Middle frontal gyrus (tissue), 1 donor: ENCODE measurements around the gene HEXB.
A peak's percentile ranks its signal among the peaks of the same experiment; 100 is the strongest.

ENCODE experiments used
- DNase-seq: peaks from one replicate; pipeline ENCODE4 v3.0.0-alpha.2; 2015; ENCODE audit warnings: low spot score; ENCODE audit errors: extremely low spot score

The HEXB gene

DNA sequence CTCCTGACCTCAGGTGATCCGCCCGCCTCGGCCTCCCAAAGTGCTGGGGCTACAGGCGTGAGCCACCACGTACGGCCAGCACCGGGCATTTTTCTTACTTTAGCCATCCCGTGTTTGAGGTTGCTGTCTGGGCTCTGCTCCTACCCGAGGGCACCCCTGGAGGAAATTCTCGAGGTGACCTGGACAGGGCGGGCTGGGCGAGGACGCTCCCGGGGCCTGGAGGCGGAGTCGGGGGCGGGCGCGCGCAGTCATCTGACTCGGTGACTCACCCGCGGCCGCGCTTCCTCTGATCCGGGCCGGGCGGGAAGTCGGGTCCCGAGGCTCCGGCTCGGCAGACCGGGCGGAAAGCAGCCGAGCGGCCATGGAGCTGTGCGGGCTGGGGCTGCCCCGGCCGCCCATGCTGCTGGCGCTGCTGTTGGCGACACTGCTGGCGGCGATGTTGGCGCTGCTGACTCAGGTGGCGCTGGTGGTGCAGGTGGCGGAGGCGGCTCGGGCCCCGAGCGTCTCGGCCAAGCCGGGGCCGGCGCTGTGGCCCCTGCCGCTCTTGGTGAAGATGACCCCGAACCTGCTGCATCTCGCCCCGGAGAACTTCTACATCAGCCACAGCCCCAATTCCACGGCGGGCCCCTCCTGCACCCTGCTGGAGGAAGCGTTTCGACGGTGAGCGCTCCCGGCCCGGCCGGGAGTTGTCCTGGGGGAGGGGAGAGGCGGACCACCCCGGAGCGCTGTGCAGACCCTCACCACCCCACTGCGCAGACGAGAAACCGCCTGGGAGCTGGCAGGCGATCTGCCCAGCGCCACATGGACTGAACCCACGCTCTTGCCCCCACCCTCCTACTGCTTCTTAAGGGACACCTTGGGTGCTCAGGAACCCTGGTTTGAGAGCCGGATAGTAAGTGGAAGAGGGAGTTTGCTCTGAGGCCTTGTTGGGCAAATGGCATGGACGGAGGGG lies at the start of gene HEXB:
Gene HEXB (plus strand): TSS at position 334 of the 952 bp plus-strand sequence. CDS start 28 bp downstream, at position 362.
- peak; percentile 65 for DNase-seq

DNA sequence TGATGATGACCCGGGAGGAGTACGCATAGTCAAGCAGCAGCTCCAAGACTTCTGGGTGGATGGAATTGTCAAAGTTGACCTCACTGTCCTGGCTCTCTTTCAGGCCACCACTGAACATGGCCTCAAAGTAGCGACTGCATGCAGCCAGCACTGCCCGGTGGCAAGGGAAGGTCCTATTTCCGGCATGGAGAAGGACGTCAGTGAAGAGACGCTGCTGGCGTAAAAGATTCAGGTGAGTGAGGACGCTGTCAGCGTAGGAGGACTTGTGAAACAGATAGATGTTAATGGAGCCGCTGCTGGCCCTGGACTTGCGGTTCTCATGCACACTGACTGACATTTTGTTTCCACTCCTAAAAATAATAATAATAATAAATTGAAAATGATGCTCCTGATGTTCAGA lies 48.9 kb upstream of the HEXB start:
- no peak for DNase-seq

DNA sequence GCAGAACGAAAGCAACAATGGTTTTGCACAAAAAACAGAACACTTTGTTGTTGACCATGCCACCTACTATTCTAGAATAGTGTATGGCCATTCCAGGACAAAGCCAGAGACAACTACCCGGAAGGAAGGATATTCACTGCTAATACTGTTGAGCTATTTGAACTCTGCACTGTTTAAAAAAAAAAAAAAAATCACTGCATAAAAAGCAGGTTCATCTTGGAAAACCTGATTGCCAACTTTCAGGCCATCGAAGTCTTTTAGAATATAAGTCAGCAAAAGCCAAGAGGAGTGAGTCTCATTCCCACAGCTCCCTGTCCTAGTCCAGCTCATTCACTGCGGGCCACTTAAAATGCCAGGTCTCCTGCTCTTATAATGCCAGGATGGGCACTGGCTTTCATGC lies 48.5 kb upstream of the HEXB start:
- no peak for DNase-seq

GRCh38 chr5:74638544-74638969 lies 46.5 kb upstream of the HEXB start:
- no peak for DNase-seq

- DNase-seq = no peak
These were observed 45.8 kb upstream of the HEXB start for GRCh38 chr5:74638970-74639806.

GRCh38 chr5:74639807-74640449 lies 45.1 kb upstream of the HEXB start:
- DNase-seq = no peak

GRCh38 chr5:74640450-74640953 lies 44.5 kb upstream of the HEXB start, which contains the start of gene ENC1:
TSS of gene ENC1 (minus strand) at chr5:74640728. CDS start at chr5:74636485, 4,243 bp downstream.
- DNase-seq = peak; percentile 72

DNA sequence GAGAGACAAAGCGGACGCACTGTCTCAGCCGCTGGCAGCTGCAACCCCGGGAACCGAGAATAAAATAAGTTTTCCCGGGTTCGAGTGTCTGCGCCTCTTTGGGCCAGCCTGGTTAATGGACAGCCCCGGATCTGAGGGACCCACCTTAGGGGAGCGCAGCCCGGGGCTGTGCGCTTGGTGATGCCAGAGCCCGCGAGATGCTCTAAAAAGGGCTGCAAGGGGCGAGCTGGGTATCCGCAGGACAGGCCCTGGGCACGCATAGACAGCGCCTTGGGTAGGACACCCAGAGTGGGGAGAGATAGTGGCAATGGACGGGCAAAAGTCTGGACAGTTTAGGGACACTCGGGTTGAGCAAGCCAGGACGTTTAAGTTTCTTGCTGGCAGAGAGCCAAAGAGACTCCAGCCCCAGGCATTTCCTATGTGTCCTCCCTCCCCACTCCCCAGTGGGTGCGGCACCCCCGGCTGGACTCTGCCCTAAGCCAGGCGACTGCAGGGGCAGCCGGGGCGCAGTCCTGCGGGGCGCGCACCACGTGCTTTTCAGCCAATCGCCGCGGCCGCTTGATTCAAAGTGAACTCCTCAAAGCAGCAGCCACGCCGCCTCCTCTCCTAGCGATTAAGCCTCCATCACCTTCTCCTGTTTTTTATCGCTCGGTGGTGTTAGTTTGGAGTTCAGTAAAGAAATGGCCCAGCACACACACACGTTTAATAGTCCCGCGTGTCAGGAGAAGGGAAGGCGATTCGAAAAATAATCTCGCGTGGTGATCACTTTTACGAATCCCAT lies 43.9 kb upstream of the HEXB start:
- peak; percentile 63 for DNase-seq

DNA sequence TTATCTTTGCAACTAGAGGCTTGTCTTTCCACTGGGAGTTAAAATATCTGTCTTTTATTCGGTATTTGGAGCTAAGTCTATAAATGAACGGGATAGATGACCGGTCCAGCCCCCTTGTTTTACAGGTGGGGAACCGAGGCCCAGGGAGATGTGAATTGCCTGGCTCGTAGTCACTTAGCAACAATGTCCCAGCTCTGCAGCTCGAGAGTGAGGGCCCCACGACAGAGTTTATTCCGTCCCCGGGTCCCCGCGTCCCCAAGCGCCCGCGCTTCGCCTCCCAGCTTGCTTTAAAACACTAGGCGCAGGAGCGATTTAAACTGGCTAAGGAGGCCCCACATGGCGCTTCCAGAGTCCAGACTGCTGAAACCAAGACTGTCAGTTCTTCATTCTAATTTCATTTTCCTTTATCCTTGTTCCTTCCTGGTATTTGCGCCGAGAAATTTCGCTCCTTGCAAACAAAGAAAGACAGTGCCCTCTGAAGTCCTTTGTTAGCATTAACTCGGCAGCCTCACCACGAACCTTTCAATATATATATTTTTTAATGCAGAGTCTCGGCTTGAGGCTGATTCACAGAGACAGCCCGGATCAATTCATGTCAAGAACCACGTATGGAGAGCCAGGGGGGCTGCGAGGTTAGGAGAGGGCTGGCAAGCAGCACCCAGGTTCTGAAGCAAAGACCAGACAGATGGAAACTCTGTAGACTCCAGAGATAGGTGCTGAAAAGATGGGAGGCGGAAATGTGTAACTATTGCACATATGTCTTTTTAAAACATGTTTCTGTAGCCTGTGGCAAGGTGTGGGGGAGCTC lies 43.1 kb upstream of the HEXB start:
- DNase-seq = peak; percentile 73

GRCh38 chr5:74642543-74642863 lies 42.5 kb upstream of the HEXB start:
- DNase-seq = no peak

- DNase-seq = no peak
These were observed 41.9 kb upstream of the HEXB start for GRCh38 chr5:74643111-74643562.

GRCh38 chr5:74647096-74647495 lies 37.9 kb upstream of the HEXB start:
- no peak for DNase-seq

DNA sequence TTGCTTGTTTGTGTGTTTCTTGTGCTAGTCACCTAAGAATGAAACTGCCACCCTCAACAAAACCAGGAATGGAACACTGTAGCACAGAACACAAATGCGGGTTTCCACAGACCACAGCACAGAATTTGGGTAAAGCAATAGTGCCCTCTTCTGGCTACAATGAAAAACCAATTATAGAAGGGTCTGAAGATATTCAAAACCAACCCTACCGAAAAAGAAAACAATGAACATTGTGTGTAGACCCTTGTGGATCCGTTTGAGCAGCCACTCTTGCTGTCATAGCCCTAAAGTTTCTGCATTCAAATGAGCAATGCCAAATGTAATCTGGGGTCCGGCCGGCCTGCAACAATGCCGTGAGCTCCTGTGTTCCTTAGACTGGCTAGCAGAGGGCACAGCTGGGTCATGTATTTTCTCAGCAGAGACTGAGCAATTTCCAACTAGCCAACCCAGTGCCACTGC lies 36.2 kb upstream of the HEXB start:
- DNase-seq = peak; percentile 58

DNA sequence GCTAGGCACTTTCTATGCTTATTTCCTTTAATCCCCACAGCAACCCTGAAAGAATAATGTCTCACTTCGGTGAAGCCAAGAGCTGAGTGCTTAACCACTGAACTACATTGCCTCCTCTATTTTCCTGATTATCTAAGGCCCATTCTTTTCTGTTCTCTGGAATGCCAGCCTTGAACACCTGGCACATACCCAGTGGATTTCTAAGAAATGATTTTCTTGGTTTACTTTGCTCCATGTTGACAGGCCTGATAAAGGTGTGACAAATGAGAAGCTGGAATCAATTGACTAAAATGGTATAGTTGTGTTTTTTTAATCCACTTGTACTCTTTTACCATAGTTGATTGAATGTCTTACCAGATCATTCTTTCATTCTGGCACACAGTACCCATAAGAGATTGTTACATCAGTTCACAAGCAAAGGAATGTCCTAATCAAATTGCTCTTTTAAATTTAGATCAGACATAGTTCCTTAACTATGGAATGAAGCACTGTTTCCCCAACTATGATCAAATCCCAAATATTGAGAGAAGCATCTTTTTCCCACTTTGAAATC lies 35.5 kb upstream of the HEXB start:
- DNase-seq = no peak

- DNase-seq = no peak
These were observed 33.3 kb upstream of the HEXB start for GRCh38 chr5:74651710-74652109.

DNA sequence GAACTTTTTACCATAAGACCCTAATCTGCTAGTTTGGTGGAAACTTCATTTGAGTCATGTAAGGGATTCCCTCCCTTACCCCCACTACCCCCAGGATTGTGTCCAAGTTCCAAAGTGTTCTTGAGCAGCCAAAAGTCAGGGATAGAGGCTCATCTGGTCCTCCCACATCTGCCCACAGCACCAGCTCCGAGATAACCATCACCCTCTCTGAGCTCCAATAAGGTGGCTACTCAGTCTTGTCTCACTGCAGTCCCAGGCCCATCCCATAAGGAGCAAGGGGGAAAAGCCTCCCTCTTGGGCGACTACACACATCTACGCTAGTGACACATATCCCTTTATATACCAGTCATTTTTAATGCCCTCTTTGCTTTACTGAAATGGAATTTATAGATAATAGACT lies 32.5 kb upstream of the HEXB start:
- DNase-seq = no peak

GRCh38 chr5:74653991-74654390 lies 31.0 kb upstream of the HEXB start:
- no peak for DNase-seq

DNA sequence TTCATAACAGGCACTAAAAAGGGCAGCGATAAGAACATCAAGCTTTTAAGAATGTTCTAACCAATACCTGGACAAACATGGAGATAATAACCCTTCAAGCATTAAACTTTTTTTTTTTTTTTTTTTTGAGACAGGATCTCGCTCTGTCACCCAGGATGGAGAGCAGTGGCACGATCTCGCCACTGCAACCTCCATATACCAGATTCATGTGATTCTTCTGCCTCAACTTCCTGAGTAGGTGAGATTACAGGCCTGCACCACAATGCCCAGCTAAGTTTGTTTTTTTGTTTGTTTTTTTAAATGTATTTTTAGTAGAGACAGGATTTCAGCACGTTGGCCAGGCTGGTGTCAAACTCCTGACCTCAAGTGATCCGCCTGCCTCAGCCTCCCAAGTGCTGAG lies 29.8 kb upstream of the HEXB start:
- no peak for DNase-seq

DNA sequence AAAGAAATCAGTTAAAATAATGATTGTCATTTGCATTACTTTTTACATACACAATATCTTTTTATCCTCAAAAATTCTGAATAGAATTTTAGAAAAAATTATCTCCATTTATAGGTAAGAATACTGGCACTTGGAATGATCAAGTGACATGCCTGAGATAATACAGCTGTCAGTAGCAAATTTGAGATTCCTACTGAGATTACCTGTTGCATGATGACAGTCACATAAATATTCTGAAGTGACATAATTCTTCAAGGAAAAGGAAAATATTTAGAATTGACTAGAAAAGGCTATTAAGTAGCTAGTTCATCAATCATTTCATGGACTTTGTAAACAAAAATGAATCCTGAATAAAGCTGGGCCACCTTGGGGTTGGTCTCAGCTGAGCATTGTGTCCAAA lies 29.3 kb upstream of the HEXB start:
- DNase-seq = no peak
